ENCODE measurements around the gene ARF1. TPM values are rescaled to one million over a fixed set of nuclear protein-coding genes. Genes with fewer than 3 reads are reported as not detected.

Gene ARF1
- total RNA-seq, 1 experiment from 2014 or later, result 330 TPM

GRCh38 chr1:228144193-228144992 is 61.9 kb downstream of the ARF1 start (continued):
- no peak for TF ChIP-seq STAT6 (CRISPR knock-in tag; conservative IDR thresholded peaks at IDR 0.05; ENCODE audit: low read depth)
- TF ChIP-seq EMX1 (CRISPR knock-in tag; IDR thresholded peaks at IDR 0.05), result no peak
- TF ChIP-seq ZMAT4 (CRISPR knock-in tag; IDR thresholded peaks at IDR 0.05), result no peak
- no peak for TF ChIP-seq ZNF263 (CRISPR knock-in tag; IDR thresholded peaks at IDR 0.05; ENCODE audit: low read depth)
- no peak for TF ChIP-seq E2F1 (CRISPR knock-in tag; IDR thresholded peaks at IDR 0.05)
- TF ChIP-seq TP53 (CRISPR knock-in tag; IDR thresholded peaks at IDR 0.05), result no peak
- TF ChIP-seq, protein P1, sequence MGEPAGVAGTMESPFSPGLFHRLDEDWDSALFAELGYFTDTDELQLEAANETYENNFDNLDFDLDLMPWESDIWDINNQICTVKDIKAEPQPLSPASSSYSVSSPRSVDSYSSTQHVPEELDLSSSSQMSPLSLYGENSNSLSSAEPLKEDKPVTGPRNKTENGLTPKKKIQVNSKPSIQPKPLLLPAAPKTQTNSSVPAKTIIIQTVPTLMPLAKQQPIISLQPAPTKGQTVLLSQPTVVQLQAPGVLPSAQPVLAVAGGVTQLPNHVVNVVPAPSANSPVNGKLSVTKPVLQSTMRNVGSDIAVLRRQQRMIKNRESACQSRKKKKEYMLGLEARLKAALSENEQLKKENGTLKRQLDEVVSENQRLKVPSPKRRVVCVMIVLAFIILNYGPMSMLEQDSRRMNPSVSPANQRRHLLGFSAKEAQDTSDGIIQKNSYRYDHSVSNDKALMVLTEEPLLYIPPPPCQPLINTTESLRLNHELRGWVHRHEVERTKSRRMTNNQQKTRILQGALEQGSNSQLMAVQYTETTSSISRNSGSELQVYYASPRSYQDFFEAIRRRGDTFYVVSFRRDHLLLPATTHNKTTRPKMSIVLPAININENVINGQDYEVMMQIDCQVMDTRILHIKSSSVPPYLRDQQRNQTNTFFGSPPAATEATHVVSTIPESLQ (CRISPR knock-in tag; IDR thresholded peaks at IDR 0.05), result no peak
- no peak for TF ChIP-seq PRRX2 (CRISPR knock-in tag; IDR thresholded peaks at IDR 0.05)
- TF ChIP-seq ZNF317 (CRISPR knock-in tag; IDR thresholded peaks at IDR 0.05; ENCODE audit: borderline replicate concordance, low read depth), result no peak
- TF ChIP-seq MXD4 (CRISPR knock-in tag; IDR thresholded peaks at IDR 0.05; ENCODE audit: borderline replicate concordance), result no peak

DNA sequence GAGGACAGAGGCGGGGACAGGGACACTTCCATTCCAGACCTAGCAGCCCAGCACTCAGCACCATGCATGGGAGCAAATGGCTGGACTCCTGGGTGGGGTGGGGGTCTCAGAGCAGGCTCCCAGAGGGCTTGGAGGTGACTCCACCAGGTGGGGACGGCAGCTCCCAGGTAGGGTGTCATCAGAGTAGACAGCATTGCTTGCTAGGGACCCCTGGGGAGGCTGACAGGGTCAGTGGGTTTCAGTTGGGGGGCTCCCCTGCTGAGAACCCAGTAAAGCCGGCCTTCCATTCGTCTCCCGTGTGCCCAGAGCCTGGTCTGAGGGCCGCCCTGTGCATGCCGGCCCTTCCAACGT is 62.5 kb downstream of the ARF1 start:
- H3K9me3 Mint-ChIP-seq, result no peaks in the 10 kb centered on the region
- CTCF ChIA-PET, result interaction anchor here (1.1 to 1.2 kb wide), 2 partner anchors 14 to 20 kb away, joined by 3 read pairs; no protein-coding TSS in a partner anchor
- H3K27me3 Mint-ChIP-seq (ENCODE audit: low read depth), result no peaks in the 10 kb centered on the region
- TF ChIP-seq ZBTB21 (CRISPR knock-in tag; IDR thresholded peaks at IDR 0.05; ENCODE audit: borderline replicate concordance), result no peak
- no peak for TF ChIP-seq TCF7 (CRISPR knock-in tag; IDR thresholded peaks at IDR 0.05; ENCODE audit: low read depth)
- TF ChIP-seq, protein P2, sequence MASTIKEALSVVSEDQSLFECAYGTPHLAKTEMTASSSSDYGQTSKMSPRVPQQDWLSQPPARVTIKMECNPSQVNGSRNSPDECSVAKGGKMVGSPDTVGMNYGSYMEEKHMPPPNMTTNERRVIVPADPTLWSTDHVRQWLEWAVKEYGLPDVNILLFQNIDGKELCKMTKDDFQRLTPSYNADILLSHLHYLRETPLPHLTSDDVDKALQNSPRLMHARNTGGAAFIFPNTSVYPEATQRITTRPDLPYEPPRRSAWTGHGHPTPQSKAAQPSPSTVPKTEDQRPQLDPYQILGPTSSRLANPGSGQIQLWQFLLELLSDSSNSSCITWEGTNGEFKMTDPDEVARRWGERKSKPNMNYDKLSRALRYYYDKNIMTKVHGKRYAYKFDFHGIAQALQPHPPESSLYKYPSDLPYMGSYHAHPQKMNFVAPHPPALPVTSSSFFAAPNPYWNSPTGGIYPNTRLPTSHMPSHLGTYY (CRISPR knock-in tag; IDR thresholded peaks at IDR 0.05), result no peak
- TF ChIP-seq CBFB (CRISPR knock-in tag; IDR thresholded peaks at IDR 0.05; ENCODE audit: low read depth), result no peak
- TF ChIP-seq, protein P3, sequence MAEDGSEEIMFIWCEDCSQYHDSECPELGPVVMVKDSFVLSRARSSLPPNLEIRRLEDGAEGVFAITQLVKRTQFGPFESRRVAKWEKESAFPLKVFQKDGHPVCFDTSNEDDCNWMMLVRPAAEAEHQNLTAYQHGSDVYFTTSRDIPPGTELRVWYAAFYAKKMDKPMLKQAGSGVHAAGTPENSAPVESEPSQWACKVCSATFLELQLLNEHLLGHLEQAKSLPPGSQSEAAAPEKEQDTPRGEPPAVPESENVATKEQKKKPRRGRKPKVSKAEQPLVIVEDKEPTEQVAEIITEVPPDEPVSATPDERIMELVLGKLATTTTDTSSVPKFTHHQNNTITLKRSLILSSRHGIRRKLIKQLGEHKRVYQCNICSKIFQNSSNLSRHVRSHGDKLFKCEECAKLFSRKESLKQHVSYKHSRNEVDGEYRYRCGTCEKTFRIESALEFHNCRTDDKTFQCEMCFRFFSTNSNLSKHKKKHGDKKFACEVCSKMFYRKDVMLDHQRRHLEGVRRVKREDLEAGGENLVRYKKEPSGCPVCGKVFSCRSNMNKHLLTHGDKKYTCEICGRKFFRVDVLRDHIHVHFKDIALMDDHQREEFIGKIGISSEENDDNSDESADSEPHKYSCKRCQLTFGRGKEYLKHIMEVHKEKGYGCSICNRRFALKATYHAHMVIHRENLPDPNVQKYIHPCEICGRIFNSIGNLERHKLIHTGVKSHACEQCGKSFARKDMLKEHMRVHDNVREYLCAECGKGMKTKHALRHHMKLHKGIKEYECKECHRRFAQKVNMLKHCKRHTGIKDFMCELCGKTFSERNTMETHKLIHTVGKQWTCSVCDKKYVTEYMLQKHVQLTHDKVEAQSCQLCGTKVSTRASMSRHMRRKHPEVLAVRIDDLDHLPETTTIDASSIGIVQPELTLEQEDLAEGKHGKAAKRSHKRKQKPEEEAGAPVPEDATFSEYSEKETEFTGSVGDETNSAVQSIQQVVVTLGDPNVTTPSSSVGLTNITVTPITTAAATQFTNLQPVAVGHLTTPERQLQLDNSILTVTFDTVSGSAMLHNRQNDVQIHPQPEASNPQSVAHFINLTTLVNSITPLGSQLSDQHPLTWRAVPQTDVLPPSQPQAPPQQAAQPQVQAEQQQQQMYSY (CRISPR knock-in tag; IDR thresholded peaks at IDR 0.05), result no peak
- no peak for ATAC-seq
- no peak overlapping the region for H3K4me3 Mint-ChIP-seq
- H3K4me1 Mint-ChIP-seq, result peaks cover 10% of the 10 kb centered on the region; the same call in 1 of the 2 replicates
- H3K27ac Mint-ChIP-seq, result no peak overlapping the region
- no peak for DNase-seq (ENCODE audit: low spot score)
- POLR2A ChIA-PET, result no interaction called here
- no peaks in the 10 kb centered on the region for H3K36me3 Mint-ChIP-seq

Data from WTC11 (cell line).